ENCODE data around the gene UBE2I. TPM values are rescaled to one million over a fixed set of nuclear protein-coding genes. Genes with fewer than 3 reads are reported as not detected.

UBE2I gene
- total RNA-seq, 1 donor from 2014 or later = 105 TPM

- Mint-ChIP-seq H3K4me1 (ENCODE audit: low read depth) (peaks cover 14% of the 10 kb centered on the region), H3K9me3 (ENCODE audit: low read depth) (no peaks in the 10 kb centered on the region), H3K4me3 (ENCODE audit: unreplicated experiment) (no peak overlapping the region), H3K36me3 (ENCODE audit: low read depth) (no peaks in the 10 kb centered on the region), H3K27ac (ENCODE audit: unreplicated experiment) (no peak overlapping the region), H3K27me3 (ENCODE audit: low read depth) (peaks cover 5% of the 10 kb centered on the region)
- no peak for DNase-seq (ENCODE audit: low spot score)
- TF ChIP-seq, protein P1, sequence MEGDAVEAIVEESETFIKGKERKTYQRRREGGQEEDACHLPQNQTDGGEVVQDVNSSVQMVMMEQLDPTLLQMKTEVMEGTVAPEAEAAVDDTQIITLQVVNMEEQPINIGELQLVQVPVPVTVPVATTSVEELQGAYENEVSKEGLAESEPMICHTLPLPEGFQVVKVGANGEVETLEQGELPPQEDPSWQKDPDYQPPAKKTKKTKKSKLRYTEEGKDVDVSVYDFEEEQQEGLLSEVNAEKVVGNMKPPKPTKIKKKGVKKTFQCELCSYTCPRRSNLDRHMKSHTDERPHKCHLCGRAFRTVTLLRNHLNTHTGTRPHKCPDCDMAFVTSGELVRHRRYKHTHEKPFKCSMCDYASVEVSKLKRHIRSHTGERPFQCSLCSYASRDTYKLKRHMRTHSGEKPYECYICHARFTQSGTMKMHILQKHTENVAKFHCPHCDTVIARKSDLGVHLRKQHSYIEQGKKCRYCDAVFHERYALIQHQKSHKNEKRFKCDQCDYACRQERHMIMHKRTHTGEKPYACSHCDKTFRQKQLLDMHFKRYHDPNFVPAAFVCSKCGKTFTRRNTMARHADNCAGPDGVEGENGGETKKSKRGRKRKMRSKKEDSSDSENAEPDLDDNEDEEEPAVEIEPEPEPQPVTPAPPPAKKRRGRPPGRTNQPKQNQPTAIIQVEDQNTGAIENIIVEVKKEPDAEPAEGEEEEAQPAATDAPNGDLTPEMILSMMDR (IDR thresholded peaks at IDR 0.05) = no peak
Measured at GRCh38 chr16:1341495-1342420, 32.3 kb downstream of the UBE2I start.

DNA sequence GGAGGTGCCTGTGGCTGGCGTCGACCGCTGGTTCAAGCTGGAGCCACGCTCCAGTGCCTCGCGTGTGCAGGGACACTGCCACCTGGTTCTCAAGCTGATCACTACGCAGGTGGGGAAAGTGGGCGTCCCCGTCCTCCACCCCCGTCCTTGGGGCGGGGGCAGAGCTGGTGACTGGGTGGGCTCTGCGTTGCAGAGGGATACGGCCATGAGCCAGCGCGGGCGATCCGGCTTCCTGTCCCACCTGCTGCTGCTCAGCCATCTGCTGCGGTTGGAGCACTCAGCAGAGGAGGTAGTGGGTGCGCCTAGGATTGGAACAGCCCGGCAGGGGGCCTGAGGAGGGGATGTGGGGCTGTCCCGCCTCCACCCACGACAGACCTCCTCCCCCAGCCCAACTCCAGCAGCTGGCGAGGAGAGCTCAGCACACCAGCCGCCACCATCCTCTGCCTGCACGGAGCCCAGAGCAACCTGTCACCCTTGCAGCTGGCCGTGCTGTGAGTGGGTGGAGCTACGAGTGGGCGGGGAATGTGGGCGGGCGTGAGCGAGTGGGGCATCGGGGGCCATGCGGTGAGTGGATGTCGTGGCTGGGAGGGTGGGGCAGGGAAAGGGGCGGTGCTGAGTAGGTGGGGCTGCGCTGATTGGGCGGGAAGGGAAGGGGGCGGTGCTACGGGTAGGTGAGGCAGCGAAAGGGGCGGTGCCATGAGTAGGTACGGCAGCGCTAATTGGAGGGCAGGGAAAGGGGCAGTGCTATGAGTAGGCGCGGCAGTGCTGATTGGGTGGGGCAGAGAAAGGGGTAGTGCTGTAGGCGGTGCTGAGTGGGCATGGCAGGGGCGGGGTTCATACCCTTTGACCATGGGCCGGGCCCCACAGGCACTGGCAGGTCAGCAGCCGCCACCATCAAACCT, 33.3 kb downstream of the UBE2I start:
- DNase-seq (ENCODE audit: low spot score) = no peak
- Mint-ChIP-seq H3K9me3 (ENCODE audit: low read depth) (no peaks in the 10 kb centered on the region), H3K27ac (ENCODE audit: unreplicated experiment) (no peak overlapping the region), H3K27me3 (ENCODE audit: low read depth) (peaks cover 5% of the 10 kb centered on the region), H3K4me3 (ENCODE audit: unreplicated experiment) (peak overlapping the region; percentile 52), H3K4me1 (ENCODE audit: low read depth) (peaks cover 14% of the 10 kb centered on the region), H3K36me3 (ENCODE audit: low read depth) (no peaks in the 10 kb centered on the region)
- TF ChIP-seq, protein P1 (IDR thresholded peaks at IDR 0.05) = no peak

GRCh38 chr16:1343428-1344242, 34.2 kb downstream of the UBE2I start:
- no peaks in the 10 kb centered on the region for H3K36me3 Mint-ChIP-seq (ENCODE audit: low read depth)

GRCh38 chr16:1344499-1344898, 35.1 kb downstream of the UBE2I start:
- Mint-ChIP-seq H3K4me3 (ENCODE audit: unreplicated experiment) (no peak overlapping the region), H3K9me3 (ENCODE audit: low read depth) (no peaks in the 10 kb centered on the region), H3K27me3 (ENCODE audit: low read depth) (peaks cover 5% of the 10 kb centered on the region), H3K27ac (ENCODE audit: unreplicated experiment) (no peak overlapping the region), H3K4me1 (ENCODE audit: low read depth) (peaks cover 14% of the 10 kb centered on the region), H3K36me3 (ENCODE audit: low read depth) (no peaks in the 10 kb centered on the region)
- DNase-seq (ENCODE audit: low spot score) = no peak
- TF ChIP-seq, protein P1 (IDR thresholded peaks at IDR 0.05) = no peak

More at GRCh38 chr16:1343428-1344242, 34.2 kb downstream of the UBE2I start:
- Mint-ChIP-seq H3K9me3 (ENCODE audit: low read depth) (no peaks in the 10 kb centered on the region), H3K27ac (ENCODE audit: unreplicated experiment) (no peak overlapping the region), H3K4me3 (ENCODE audit: unreplicated experiment) (peak overlapping the region; percentile 52), H3K4me1 (ENCODE audit: low read depth) (peaks cover 14% of the 10 kb centered on the region), H3K27me3 (ENCODE audit: low read depth) (peaks cover 5% of the 10 kb centered on the region)
- no peak for DNase-seq (ENCODE audit: low spot score)
- TF ChIP-seq, protein P1 (IDR thresholded peaks at IDR 0.05) = no peak
